HG02678 (cell line): ENCODE data around the gene GJB3.
"Not testable (repeated sequence)": the region's sequence is repeated elsewhere in the genome, so short reads cannot be mapped to it uniquely, and the experiment has no call there.

Experiments used
- ATAC-seq: cut with Tn5 transposase; IDR thresholded peaks from one replicate; pipeline ENCODE4 v1.9.1; 2021; ENCODE audit warnings: mild to moderate bottlenecking, moderate library complexity; ENCODE audit not compliant: unreplicated experiment

Gene GJB3

DNA sequence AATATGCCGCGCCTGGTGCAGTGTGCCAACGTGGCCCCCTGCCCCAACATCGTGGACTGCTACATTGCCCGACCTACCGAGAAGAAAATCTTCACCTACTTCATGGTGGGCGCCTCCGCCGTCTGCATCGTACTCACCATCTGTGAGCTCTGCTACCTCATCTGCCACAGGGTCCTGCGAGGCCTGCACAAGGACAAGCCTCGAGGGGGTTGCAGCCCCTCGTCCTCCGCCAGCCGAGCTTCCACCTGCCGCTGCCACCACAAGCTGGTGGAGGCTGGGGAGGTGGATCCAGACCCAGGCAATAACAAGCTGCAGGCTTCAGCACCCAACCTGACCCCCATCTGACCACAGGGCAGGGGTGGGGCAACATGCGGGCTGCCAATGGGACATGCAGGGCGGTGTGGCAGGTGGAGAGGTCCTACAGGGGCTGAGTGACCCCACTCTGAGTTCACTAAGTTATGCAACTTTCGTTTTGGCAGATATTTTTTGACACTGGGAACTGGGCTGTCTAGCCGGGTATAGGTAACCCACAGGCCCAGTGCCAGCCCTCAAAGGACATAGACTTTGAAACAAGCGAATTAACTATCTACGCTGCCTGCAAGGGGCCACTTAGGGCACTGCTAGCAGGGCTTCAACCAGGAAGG, 4.3 kb downstream of the GJB3 start:
- no peak for ATAC-seq

DNA sequence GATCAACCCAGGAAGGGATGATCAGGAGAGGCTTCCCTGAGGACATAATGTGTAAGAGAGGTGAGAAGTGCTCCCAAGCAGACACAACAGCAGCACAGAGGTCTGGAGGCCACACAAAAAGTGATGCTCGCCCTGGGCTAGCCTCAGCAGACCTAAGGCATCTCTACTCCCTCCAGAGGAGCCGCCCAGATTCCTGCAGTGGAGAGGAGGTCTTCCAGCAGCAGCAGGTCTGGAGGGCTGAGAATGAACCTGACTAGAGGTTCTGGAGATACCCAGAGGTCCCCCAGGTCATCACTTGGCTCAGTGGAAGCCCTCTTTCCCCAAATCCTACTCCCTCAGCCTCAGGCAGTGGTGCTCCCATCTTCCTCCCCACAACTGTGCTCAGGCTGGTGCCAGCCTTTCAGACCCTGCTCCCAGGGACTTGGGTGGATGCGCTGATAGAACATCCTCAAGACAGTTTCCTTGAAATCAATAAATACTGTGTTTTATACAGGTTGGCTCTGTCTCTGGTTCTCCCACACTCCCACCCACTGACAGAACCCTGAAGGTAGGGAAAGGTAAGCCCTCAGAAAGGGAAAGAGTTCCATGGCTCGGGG, 5.0 kb downstream of the GJB3 start:
- ATAC-seq: no peak

DNA sequence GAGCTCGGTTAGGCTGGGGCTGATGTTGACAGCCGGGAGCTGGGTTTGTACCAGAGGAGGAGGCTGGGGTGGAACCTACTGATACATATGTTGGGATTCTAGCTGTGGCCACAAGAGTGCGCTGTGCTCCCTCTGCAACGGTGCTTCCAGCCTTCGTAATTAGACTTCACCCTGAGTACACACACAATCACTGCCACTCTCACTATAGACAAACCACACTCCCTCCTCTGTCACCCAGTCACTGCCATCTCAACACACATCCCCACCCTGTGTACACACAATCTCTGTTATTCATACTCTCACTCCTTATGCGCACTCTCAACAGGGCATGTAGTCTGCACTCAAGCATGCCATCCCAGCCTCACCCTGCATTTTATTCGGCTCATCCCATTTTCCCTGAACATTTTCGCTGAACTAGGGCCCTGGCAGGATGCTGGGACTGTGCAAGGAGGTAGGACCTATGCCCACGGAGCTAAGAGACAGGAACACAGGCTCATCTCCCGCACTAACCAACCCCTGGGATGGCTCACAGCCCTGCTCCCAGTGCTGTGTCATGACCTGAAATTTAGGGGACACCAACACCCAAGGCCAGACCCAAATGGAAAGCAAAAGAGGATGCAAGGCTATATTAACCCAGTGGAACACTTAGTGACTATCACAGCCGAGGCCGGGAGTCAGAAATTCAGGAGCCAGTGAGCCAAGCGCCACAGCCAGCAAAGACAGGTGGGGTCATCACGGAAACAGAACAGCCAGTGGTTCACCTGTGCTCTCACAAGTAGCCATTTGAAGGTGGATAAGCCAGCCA, 5.7 kb downstream of the GJB3 start:
- ATAC-seq: peak; percentile 51

DNA sequence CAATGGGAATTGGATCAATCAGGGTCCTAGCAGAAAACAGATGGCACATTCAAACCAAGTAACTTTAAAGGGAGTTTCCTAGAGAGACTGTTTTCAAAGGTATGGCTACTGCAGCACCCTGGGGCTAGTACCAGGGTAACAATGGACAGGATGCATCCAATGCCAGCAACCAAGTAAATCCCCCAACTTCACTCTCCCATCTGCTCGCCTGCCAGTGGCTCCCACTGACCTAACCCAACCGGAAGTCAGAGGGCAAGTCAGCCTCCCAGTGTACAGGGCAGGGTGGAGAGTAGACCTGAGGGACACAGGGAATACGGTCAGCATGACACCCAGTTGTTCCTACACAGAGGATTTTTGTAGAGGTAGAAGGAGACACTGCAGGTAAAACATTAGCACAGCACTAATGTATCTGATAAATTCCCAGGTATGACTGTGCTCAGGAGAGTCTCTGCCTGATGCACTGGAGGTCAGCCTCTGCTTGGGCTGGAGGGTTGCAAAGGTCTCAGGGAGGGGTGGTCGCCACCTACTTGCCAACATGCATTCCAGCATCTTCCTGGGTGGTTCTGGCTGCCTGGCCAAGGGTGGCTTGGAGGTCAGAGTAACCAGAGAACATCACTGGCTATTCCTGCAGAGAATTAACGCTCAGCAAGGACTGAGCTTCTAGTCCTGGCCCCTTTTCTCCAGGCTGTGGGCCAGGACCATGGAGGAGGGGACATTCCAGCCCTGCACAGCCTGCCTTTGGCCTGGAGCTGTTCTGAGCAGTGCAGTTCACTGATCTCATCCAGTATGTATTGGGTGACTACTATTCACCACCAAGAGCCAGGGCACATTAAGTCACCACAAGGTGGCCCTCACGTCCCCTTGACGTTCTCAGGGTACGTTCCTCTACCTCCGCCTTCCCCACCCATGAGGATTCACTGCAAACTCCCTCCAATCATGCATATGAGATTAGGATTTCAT, 6.7 kb downstream of the GJB3 start:
- no peak for ATAC-seq

DNA sequence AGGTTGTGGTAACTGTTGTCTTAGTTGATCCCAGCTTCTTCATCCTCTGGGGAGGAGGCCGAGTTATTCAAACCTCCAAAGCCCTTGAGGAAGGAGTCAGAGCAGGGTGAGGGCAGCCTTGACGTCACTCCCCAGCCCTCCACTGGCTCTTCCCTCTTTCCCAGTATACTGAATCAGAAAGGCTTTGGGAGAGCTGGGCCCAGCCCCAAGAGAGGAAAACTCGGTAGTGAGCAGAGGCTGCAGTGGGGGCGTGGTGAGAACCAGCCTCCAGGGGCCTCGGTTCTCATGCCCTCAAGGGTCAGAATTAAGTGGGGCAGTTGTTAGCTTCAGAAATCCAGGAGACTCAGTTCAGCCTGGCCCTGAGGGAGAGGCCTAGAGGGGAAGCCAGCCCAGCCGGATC, 10.0 kb downstream of the GJB3 start:
- ATAC-seq: no peak

DNA sequence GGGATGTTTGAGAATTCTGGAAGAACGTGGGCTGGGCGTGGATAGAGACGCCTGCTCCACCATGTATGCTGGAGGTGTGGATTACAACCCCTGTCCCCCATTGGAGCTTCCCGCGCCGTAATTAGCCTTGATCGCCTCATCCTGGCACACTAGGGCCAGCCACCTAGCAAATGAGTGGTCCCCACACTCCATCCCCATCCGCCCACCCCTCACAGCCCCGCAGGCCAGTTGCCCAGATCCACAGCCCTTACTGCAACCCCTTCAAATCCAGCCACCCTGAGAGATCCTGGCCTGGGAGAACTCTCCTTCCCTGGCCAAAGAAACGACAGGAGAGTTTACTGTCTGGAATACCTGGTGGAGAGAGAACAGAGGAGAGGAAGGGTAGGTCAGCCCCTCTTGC, 11.4 kb downstream of the GJB3 start:
- ATAC-seq: no peak

DNA sequence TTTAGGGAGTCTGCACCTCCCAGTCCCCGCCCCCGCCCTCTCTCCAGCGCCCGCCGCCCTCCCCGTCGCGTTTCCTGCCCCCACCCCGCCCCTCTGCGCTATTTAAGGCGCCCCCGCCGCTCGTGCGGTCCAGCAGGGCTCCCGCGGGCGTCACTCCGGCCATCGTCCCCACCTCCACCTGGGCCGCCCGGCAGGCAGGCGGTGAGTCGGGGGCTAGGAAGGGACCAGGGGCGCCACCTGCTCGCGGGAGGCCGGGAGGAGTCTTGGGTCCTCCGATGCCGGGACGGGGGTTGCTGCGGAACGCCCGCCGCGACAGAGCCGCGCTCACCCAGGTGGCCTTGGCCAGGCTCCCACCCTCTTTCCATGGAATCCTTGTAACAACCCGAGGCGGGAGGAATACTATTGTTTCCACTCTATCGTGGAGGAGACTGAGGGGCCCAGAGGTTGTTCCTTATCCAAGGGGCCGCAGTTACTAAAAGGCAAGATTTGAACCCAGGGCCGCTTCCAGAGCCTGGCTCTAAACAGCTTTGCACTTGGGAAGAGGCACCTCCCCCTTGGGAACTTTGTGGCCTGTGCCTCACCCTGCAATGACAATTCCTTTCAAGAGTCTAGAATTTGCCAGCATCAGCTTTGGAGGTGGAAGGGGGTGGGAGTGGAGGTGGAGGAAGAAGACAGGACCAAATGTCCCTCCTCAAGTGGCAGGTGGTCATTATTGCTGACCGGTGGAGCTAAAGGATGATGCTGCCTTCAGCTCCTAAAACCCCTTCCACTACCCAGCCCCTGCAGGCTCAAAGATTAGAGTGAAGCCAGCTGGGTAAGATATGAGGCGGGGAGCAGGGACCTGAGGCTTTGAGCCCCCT, 12.1 kb downstream of the GJB3 start, which contains the start of gene GJA4:
GJA4 (plus strand) TSS at position 132 of the 860 bp plus-strand sequence. CDS start 1,215 bp downstream, outside the sequence.
- no peak for ATAC-seq

DNA sequence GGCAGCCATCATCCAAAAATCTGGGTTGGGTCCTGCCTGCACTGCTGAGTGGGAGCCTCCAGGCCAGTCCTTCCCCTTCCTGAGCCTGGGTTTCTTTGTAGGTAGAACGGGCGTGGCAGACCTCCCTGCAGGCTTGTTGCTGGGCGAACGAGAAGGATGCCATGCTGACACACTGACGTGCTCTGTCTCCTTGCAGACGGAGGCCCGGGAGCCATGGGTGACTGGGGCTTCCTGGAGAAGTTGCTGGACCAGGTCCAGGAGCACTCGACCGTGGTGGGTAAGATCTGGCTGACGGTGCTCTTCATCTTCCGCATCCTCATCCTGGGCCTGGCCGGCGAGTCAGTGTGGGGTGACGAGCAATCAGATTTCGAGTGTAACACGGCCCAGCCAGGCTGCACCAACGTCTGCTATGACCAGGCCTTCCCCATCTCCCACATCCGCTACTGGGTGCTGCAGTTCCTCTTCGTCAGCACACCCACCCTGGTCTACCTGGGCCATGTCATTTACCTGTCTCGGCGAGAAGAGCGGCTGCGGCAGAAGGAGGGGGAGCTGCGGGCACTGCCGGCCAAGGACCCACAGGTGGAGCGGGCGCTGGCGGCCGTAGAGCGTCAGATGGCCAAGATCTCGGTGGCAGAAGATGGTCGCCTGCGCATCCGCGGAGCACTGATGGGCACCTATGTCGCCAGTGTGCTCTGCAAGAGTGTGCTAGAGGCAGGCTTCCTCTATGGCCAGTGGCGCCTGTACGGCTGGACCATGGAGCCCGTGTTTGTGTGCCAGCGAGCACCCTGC, 13.2 kb downstream of the GJB3 start:
- ATAC-seq: no peak

DNA sequence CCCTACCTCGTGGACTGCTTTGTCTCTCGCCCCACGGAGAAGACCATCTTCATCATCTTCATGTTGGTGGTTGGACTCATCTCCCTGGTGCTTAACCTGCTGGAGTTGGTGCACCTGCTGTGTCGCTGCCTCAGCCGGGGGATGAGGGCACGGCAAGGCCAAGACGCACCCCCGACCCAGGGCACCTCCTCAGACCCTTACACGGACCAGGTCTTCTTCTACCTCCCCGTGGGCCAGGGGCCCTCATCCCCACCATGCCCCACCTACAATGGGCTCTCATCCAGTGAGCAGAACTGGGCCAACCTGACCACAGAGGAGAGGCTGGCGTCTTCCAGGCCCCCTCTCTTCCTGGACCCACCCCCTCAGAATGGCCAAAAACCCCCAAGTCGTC, 13.8 kb downstream of the GJB3 start:
- ATAC-seq: no peak

DNA sequence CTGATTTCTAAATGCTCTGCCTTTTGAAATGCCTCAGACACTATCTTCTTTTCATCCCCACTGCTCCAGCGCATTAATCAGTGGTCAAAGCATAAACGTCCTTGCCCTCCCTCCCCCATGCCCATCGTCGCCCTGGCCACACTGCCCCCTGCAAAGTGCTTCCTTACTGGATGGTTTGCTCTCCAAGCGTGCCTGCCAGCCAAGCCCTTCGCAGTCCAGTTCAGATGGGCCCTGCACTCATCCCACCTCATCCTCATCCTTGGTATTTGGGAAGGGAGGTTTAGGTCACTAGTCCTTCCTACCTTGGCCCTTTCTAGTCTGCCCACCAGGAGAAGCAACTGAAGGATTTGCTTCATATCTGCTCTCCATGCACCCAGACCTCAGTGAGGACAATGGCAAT, 14.9 kb downstream of the GJB3 start:
- ATAC-seq: no peak

DNA sequence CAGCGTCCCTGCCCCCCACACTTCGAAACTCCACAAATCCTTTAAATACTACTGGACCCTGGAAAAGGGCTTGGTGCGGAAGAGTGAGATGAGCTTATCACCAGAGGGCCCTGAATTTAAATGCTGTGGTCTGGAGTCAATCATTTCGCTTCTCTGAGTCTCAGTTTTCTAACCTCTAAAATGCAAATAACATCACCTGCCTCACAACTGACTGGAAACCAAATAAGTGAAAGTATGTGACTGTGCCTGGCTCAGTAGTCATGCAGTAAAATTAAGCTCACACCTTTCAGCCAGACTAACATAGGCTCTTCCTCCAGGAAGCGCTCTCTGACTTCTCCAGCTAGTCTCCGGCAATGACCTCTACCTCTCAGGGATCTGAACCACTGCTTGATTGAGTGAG, 16.0 kb downstream of the GJB3 start:
- ATAC-seq: no peak

DNA sequence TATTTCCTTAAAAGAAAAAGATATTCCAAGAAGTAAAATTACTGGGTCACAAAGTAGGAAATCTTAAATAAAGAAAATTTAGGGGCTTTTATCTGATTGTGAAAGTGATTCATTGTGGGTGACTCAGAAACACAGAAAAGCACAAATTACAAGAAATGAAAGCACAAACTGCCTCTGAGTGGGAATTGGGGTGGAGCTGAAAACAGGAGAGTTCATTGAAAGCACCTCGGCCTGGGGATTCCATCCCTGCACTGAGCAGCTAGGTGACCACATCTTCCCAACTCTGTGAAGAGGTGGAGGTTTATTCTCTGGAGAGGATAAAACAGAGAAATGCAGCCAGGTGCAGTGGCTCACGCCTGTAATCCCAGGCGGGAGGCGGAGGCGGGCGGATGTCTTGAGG, 19.2 kb downstream of the GJB3 start:
- no peak for ATAC-seq

DNA sequence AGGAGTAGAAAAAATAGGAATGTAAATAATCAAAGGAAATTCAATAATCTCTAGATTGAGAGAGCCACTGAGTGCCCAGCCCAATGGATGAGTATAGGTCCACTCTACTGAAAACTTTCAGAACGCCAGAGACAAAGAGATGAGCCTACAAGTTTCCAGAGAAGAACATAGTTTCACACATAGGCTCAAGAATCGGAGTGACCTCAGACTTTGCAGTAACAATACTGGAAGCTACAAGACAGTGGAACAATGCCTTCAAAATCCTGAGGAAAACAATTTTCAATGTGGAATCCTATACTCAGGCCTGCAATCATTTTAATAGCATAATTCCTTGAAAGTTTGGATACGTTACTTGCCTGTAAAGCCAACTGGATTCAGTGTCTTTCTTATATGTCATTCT, 22.8 kb downstream of the GJB3 start:
- no peak for ATAC-seq

DNA sequence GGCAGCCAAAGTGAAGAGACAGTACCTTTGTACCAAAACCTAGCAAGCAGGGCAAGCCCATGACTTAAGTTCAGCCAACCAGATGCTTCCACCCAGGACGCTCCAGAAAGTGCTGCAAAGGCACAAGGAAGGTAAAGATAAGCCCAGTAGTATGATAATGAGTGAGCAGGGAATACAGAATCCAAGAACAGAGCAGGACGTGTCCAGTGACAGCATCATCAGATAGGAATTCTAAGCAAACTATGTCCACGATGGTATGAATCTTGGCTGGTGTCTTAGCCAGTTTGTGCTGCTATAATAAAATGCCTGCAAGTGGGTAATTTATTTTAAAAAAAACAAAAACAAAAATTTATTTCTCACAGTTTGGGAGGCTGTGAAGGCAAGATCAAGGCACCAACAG, 25.4 kb downstream of the GJB3 start:
- ATAC-seq: no peak

DNA sequence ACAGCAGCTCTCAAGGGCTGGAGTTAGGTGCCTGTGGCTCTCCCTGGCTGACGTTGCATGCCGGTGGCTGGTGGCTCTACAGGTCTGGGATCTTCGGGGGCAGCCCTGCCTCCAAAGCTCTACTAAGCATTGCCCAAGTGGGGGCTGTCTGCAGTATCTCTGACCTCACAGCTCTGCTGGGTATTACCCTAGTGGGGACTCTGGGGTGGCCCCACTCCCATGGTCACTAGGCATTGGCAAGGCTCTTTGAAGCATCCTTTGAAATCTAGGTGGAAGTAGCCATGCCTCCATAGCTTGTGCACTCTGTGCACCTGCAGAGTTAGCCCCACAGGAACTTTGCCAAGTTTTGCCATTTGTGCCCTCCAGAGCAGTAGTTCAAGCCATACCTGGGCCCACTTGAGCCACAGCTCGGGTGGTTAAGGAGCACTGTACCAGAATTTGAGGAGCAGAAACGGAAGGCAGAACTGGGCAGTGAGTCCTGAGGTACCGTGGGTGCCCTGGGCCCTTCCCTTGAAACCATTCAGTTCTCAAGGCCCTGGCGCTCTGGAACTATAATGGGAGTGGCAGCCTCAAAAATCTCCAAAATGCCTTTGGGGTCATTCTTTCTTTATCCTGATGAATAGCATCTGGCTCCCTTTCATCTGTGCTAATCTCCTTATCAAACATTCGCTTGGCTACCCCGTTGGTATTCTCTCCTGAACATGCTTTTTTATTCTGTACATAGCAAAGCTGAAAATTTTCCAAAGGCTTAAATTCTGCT, 27.2 kb downstream of the GJB3 start:
- ATAC-seq: no peak

DNA sequence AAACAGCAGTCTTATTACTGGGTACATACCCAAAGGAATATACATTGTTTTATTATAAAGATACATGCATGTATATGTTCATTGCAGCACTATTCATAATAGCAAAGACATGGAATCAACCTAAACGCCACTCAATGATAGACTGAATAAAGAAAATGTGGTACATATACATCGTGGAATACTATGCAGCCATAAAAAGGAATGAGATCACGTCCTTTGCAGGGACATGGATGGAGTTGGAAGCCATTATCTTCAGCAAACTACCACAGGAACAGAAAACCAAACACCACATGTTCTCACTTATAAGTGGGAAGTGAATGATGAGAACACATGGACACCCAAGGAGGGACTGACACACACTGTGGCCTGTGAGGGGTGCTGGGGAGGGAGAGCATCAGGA, 29.8 kb downstream of the GJB3 start:
- not testable (repeated sequence) for ATAC-seq

DNA sequence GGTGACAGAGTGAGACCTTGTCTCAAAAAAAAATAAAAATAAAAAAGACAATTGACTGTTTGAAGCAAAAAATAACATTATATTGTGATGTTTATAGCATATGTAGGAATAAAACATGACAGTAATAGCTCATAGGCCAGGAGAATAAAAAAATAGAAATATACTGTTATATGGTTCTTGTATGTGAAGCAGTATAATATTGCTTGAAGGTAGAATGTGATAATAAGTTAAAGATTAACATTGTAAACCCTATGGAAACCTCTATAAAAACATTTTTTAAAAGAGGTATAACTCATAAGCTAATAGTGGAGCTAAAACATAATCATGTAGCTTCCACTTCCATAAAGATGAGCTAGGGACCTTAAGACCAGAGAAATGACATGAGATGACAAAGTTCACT, 35.3 kb downstream of the GJB3 start:
- no peak for ATAC-seq

DNA sequence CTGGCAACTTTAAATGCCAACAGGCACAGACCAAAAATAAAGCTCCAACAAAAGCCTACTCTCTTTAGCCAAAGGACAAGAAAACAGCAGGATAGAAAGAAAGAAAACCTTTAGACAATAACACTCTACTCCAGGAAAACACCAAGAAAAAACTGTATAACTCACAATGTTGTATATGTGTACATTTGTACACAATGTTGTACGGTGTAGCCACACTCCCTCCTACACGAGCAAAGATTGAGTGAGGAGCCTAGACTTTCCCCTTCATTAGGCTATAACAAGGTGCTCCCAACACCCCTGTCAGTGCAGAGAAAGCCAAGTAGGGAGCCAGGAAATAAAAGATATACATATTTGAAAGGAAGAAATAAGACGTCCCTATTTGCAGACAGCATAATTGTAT, 35.8 kb downstream of the GJB3 start:
- no peak for ATAC-seq

DNA sequence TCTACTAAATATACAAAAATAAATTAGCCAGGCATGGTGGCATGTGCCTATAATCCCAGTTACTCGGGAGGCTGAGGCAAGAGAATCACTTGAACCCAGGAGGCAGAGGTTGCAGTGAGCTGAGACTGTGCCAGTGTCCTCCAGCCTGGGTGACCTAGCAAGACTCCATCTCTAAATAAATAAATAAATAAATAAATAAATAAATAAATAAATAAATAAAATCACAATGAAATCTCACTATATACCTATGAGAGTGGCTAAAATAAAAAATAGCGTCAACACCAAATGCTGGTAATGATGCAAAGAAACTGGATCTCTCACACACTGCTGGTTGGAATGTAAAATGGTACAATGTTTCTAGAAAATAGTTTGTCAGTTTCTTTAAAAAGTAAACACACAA, 37.8 kb downstream of the GJB3 start:
- not testable (repeated sequence) for ATAC-seq
